Gastrocnemius medialis (tissue), 4 donors: ENCODE results near the gene TTLL3.

Source experiments
- CTCF ChIP-seq, 5 experiments: fragments of 450-650 bp in 3 of 5; fragments of 200-600 bp in 2 of 5; sonication (generic) in 2 of 5; IDR thresholded peaks in 4 of 5; conservative IDR thresholded peaks in 1 of 5; 1 replicate in 4 of 5; 2 replicates in 1 of 5; pipeline ENCODE4 v1.5.1; 2016 to 2019; ENCODE audit warnings: antibody characterized with exemption in 5 of 5, mild to moderate bottlenecking in 3 of 5, moderate library complexity in 3 of 5
- POLR2A ChIP-seq, 2 donors: fragments of 450-650 bp; IDR thresholded peaks; one replicate each; pipeline ENCODE4 v1.6.1; 2017; ENCODE audit warnings: antibody characterized with exemption in 2 of 2, mild to moderate bottlenecking in 2 of 2, moderate library complexity in 2 of 2

GRCh38 chr3:9862391-9863057 lies 52.5 kb downstream of the TTLL3 start:
- peak in 3 of 5 experiments; percentile 50 to 62 (median 55) for TF ChIP-seq CTCF (IDR thresholded peaks at IDR 0.05 in 4 of 5, conservative IDR thresholded peaks at IDR 0.05 in 1 of 5)
- TF ChIP-seq POLR2A (IDR thresholded peaks at IDR 0.05) = no peak
